SU-DHL-6 (cell line): Measurements from ENCODE around the gene EPB41L2.

Experiments
- CTCF ChIP-seq: fragments of 200-600 bp; sonication (generic); IDR thresholded peaks from one replicate; pipeline ENCODE4 v1.5.1; 2017; ENCODE audit warnings: antibody characterized with exemption, mild to moderate bottlenecking, low read length, moderate library complexity; ENCODE audit not compliant: insufficient read depth, poor library complexity, severe bottlenecking
- EZH2phosphoT487 ChIP-seq: fragments of 200-600 bp; sonication (generic), shearing (Covaris generic); conservative IDR thresholded peaks from 2 replicates; pipeline ENCODE4 v1.6.1; 2018; ENCODE audit warnings: mild to moderate bottlenecking, antibody characterized with exemption, low read length, moderate library complexity, mixed read lengths

- no peak for TF ChIP-seq CTCF
- TF ChIP-seq EZH2phosphoT487, result no peak
Observed at GRCh38 chr6:131096786-131097185, 33.7 kb upstream of the EPB41L2 start.
